AG04449 (cell line): Measurements from ENCODE around the gene GNS.

Experiments used
- CTCF ChIA-PET: fragments of 350-600 bp; formaldehyde crosslinking; extraction: SDS; loops from one replicate; lab custom pipeline; 2021; ENCODE audit warnings: antibody characterized with exemption; lab: Yijun Ruan, JAX
- POLR2A ChIA-PET: fragments of 400-600, 350-600 bp; formaldehyde crosslinking; extraction: SDS; loops from one replicate; lab custom pipeline; 2020; ENCODE audit warnings: antibody characterized with exemption, inconsistent platforms; lab: Yijun Ruan, JAX
- DNase-seq: peaks from one replicate; pipeline ENCODE4 v3.0.0-alpha.2; 2010; ENCODE audit warnings: low read depth, low spot score
- H3K4me3 ChIP-seq: 2 replicates; pipeline ENCODE4 v1.5.1; 2011; ENCODE audit warnings: low read depth, mild to moderate bottlenecking, control low read depth, low read length
- CTCF ChIP-seq: IDR thresholded peaks from one replicate; pipeline ENCODE4 v1.5.1; 2011; ENCODE audit warnings: mild to moderate bottlenecking, moderate library complexity, low read length, control low read depth, inconsistent platforms; ENCODE audit not compliant: insufficient read depth; ENCODE audit errors: missing control alignments

Gene GNS

GRCh38 chr12:64724201-64724745 lies 34.9 kb downstream of the GNS start:
- ChIA-PET POLR2A (no interaction called here), CTCF (interaction anchor here (1.4 kb wide), 1 partner anchor 27 kb away, joined by 5 read pairs; no protein-coding TSS in a partner anchor)
- no peak for TF ChIP-seq CTCF
- no peak overlapping the region for H3K4me3 ChIP-seq
- DNase-seq = no peak

GRCh38 chr12:64723630-64724029 lies 35.6 kb downstream of the GNS start:
- no peak for TF ChIP-seq CTCF
- no peak overlapping the region for H3K4me3 ChIP-seq
- no peak for DNase-seq
- ChIA-PET POLR2A (no interaction called here), CTCF (interaction anchor here (1.4 kb wide), 1 partner anchor 26 kb away, joined by 5 read pairs; no protein-coding TSS in a partner anchor)

GRCh38 chr12:64722835-64723234 lies 36.4 kb downstream of the GNS start:
- POLR2A ChIA-PET = no interaction called here
- CTCF ChIA-PET = interaction anchor here (1.4 kb wide), 1 partner anchor 25 kb away, joined by 5 read pairs; no protein-coding TSS in a partner anchor

GRCh38 chr12:64720884-64721283 lies 38.3 kb downstream of the GNS start:
- H3K4me3 ChIP-seq = no peak overlapping the region
- TF ChIP-seq CTCF = no peak
- no peak for DNase-seq
- POLR2A ChIA-PET = no interaction called here
- CTCF ChIA-PET = interaction anchor here (1.1 kb wide), 1 partner anchor 23 kb away, joined by 4 read pairs; no protein-coding TSS in a partner anchor

More at GRCh38 chr12:64722835-64723234, 36.4 kb downstream of the GNS start:
- H3K4me3 ChIP-seq = no peak overlapping the region
- DNase-seq = no peak
- no peak for TF ChIP-seq CTCF

GRCh38 chr12:64718649-64719048 lies 40.6 kb downstream of the GNS start:
- ChIA-PET POLR2A (no interaction called here), CTCF (interaction anchor here (0.7 to 1.4 kb wide), 3 partner anchors 10 to 21 kb away, joined by 3 to 4 read pairs (median 3); no protein-coding TSS in a partner anchor)
- TF ChIP-seq CTCF = no peak
- H3K4me3 ChIP-seq = no peak overlapping the region
- no peak for DNase-seq

- POLR2A ChIA-PET = no interaction called here
Measured at GRCh38 chr12:64716839-64717455, 42.3 kb downstream of the GNS start.

More at GRCh38 chr12:64716839-64717455, 42.3 kb downstream of the GNS start:
- no peak for DNase-seq
- CTCF ChIA-PET = interaction anchor here (1.0 to 1.3 kb wide), 2 partner anchors 19 to 167 kb away, joined by 4 to 7 read pairs; no protein-coding TSS in a partner anchor
- no peak for TF ChIP-seq CTCF
- H3K4me3 ChIP-seq = no peak overlapping the region
